ENCODE data around the gene ACYP1.

DNA sequence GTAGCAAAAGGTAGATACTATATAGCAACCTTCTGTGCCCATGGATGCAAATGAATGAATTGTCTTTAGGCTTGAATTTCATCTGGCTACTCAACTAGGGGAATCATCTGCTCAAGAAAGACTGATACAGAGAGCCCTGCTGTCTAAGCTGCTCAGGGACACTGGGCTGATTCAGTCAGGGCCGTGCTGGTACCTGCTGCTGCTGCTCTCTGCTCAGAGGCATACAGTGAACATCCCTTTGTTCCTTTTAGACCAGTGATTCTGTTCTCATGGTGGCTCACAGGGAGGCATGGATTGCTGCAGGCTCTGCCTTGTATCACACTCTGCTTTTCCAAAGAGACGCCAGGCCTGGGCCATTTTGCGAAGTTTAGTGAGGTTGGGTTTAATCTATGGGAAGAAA is 47.0 kb downstream of the ACYP1 start:
- TF ChIP-seq CTCF (conservative IDR thresholded peaks at IDR 0.05 in 1 of 2, IDR thresholded peaks at IDR 0.05 in 1 of 2; ENCODE audit: low read depth in 1 of 2, low read length in 2 of 2) (no peak), EZH2 (IDR thresholded peaks at IDR 0.05; ENCODE audit: low read length, missing control alignments) (no peak)

Measured in fibroblast of lung (primary cell).